ENCODE results near the gene NPRL2. TPM values are rescaled to one million over a fixed set of nuclear protein-coding genes. Genes with fewer than 3 reads are reported as not detected.

Gene NPRL2
- total and polyA plus RNA-seq, 2 of the 13 experiments (the other 11 are each of a cell fraction or from before 2014, with no cell fraction given): 30.6 to 51.4 TPM

- TF ChIP-seq ZNF512 (CRISPR knock-in tag; IDR thresholded peaks at IDR 0.05): no peak
- TF ChIP-seq ZGPAT (CRISPR knock-in tag; IDR thresholded peaks at IDR 0.05): peak; percentile 88
- TF ChIP-seq ZNF446 (CRISPR knock-in tag; IDR thresholded peaks at IDR 0.05): no peak; the same call in 1 of the 2 replicates
- TF ChIP-seq ZNF501 (CRISPR knock-in tag; IDR thresholded peaks at IDR 0.05): peak; percentile 83; the same call in 1 of the 2 replicates
- TF ChIP-seq TBX2 (CRISPR knock-in tag; IDR thresholded peaks at IDR 0.05; ENCODE audit: borderline replicate concordance): peak; percentile 70
- peak; percentile 89; the same call in 1 of the 2 replicates for TF ChIP-seq KIAA2018 (CRISPR knock-in tag; IDR thresholded peaks at IDR 0.05; ENCODE audit: borderline replicate concordance)
- no peak for TF ChIP-seq ZKSCAN8 (CRISPR knock-in tag; IDR thresholded peaks at IDR 0.05; ENCODE audit: borderline replicate concordance)
- no peak for TF ChIP-seq TCF7 (IDR thresholded peaks at IDR 0.05; ENCODE audit: low read depth)
- peak; percentile 57 for TF ChIP-seq SRSF1 (optimal IDR thresholded peaks at IDR 0.05; ENCODE audit: low read depth, low read length)
- TF ChIP-seq ZMYM4 (CRISPR knock-in tag; IDR thresholded peaks at IDR 0.05): no peak
- TF ChIP-seq ZNF292 (CRISPR knock-in tag; IDR thresholded peaks at IDR 0.05; ENCODE audit: borderline replicate concordance, low read depth): no peak
- no peak for TF ChIP-seq FOXP1 (IDR thresholded peaks at IDR 0.05)
- TF ChIP-seq FOXP1 (CRISPR knock-in tag; IDR thresholded peaks at IDR 0.05): no peak
- peak; percentile 78 for TF ChIP-seq ZBTB26 (CRISPR knock-in tag; IDR thresholded peaks at IDR 0.05; ENCODE audit: borderline replicate concordance)
- TF ChIP-seq ZC3H13 (CRISPR knock-in tag; IDR thresholded peaks at IDR 0.05): no peak
- peak; percentile 68 for TF ChIP-seq KLF6 (CRISPR knock-in tag; IDR thresholded peaks at IDR 0.05)
- TF ChIP-seq KDM5B (CRISPR knock-in tag; IDR thresholded peaks at IDR 0.05; ENCODE audit: borderline replicate concordance): peak; percentile 62
Observed at GRCh38 chr3:50358911-50359759, 8.6 kb upstream of the NPRL2 start, which contains the start of gene TMEM115 (continued).

All from HepG2 (cell line).